Measurements from ENCODE around the gene DNAJA1.

Gene DNAJA1

GRCh38 chr9:33022755-33023154 is 2.3 kb upstream of the DNAJA1 start:
- peaks cover 65% of the 10 kb centered on the region for H3K36me3 Mint-ChIP-seq (ENCODE audit: low read depth)
- peaks cover 55% of the 10 kb centered on the region for H3K4me1 Mint-ChIP-seq
- no peaks in the 10 kb centered on the region for H3K9me3 Mint-ChIP-seq
- DNase-seq = no peak
- H3K4me3 Mint-ChIP-seq = peak overlapping the region; percentile 98
- peaks cover 5% of the 10 kb centered on the region for H3K27me3 Mint-ChIP-seq (ENCODE audit: low read depth, poor library complexity)
- no peak overlapping the region for H3K27ac Mint-ChIP-seq
- no peak for TF ChIP-seq CTCF (IDR thresholded peaks at IDR 0.05)

GRCh38 chr9:33023661-33024060 is 1.4 kb upstream of the DNAJA1 start:
- H3K4me3 Mint-ChIP-seq = peak overlapping the region; percentile 98
- peaks cover 72% of the 10 kb centered on the region for H3K36me3 Mint-ChIP-seq (ENCODE audit: low read depth)
- H3K9me3 Mint-ChIP-seq = no peaks in the 10 kb centered on the region
- peaks cover 5% of the 10 kb centered on the region for H3K27me3 Mint-ChIP-seq (ENCODE audit: low read depth, poor library complexity)
- TF ChIP-seq CTCF (IDR thresholded peaks at IDR 0.05) = no peak
- peaks cover 64% of the 10 kb centered on the region for H3K4me1 Mint-ChIP-seq
- DNase-seq = no peak
- no peak overlapping the region for H3K27ac Mint-ChIP-seq

GRCh38 chr9:33024126-33024965 is 727 bp upstream of the DNAJA1 start:
- peaks cover 68% of the 10 kb centered on the region for H3K36me3 Mint-ChIP-seq (ENCODE audit: low read depth)
- peak overlapping the region; percentile 98 for H3K4me3 Mint-ChIP-seq
- H3K9me3 Mint-ChIP-seq = no peaks in the 10 kb centered on the region
- H3K27ac Mint-ChIP-seq = peak overlapping the region; percentile 99
- DNase-seq = peak; percentile 8
- peaks cover 5% of the 10 kb centered on the region for H3K27me3 Mint-ChIP-seq (ENCODE audit: low read depth, poor library complexity)
- peaks cover 68% of the 10 kb centered on the region for H3K4me1 Mint-ChIP-seq
- no peak for TF ChIP-seq CTCF (IDR thresholded peaks at IDR 0.05)

- Mint-ChIP-seq H3K4me1 (peaks cover 70% of the 10 kb centered on the region), H3K27me3 (ENCODE audit: low read depth, poor library complexity) (peaks cover 5% of the 10 kb centered on the region), H3K4me3 (peak overlapping the region; percentile 98), H3K9me3 (no peaks in the 10 kb centered on the region), H3K27ac (peak overlapping the region; percentile 99), H3K36me3 (ENCODE audit: low read depth) (peaks cover 69% of the 10 kb centered on the region)
- DNase-seq = peak; percentile 81
- no peak for TF ChIP-seq CTCF (IDR thresholded peaks at IDR 0.05)
Observed at GRCh38 chr9:33025572-33026342, 684 bp downstream of the DNAJA1 start.

- Mint-ChIP-seq H3K36me3 (ENCODE audit: low read depth) (peaks cover 72% of the 10 kb centered on the region), H3K27ac (no peak overlapping the region), H3K4me3 (no peak overlapping the region)
Observed at GRCh38 chr9:33029231-33029786, 4.2 kb downstream of the DNAJA1 start.

More at GRCh38 chr9:33029231-33029786, 4.2 kb downstream of the DNAJA1 start:
- Mint-ChIP-seq H3K4me1 (peaks cover 41% of the 10 kb centered on the region), H3K27me3 (ENCODE audit: low read depth, poor library complexity) (peaks cover 5% of the 10 kb centered on the region), H3K9me3 (no peaks in the 10 kb centered on the region)
- TF ChIP-seq CTCF (IDR thresholded peaks at IDR 0.05) = no peak
- no peak for DNase-seq

Data from nephron progenitor cell (in vitro differentiated cells).